Osteocyte (in vitro differentiated cells): Measurements from ENCODE around the gene NEDD1. TPM values are rescaled to one million over a fixed set of nuclear protein-coding genes. Genes with fewer than 3 reads are reported as not detected.

Source experiments
- DNase-seq: peaks from one replicate; pipeline ENCODE4 v3.0.0; 2021; ENCODE audit warnings: mixed read lengths; ENCODE audit not compliant: unreplicated experiment; ENCODE audit errors: extremely low spot score
- H3K27ac Mint-ChIP-seq: one replicate; pipeline ENCODE4 v1.8.0; 2021; ENCODE audit warnings: mild to moderate bottlenecking, mixed read lengths; ENCODE audit not compliant: unreplicated experiment
- H3K27me3 Mint-ChIP-seq: one replicate; pipeline ENCODE4 v1.8.0; 2021; ENCODE audit warnings: mixed read lengths; ENCODE audit not compliant: unreplicated experiment
- H3K36me3 Mint-ChIP-seq: one replicate; pipeline ENCODE4 v1.8.0; 2021; ENCODE audit warnings: mixed read lengths; ENCODE audit not compliant: unreplicated experiment
- H3K4me1 Mint-ChIP-seq: one replicate; pipeline ENCODE4 v1.8.0; 2021; ENCODE audit warnings: mixed read lengths; ENCODE audit not compliant: unreplicated experiment
- H3K4me3 Mint-ChIP-seq: one replicate; pipeline ENCODE4 v1.8.0; 2021; ENCODE audit warnings: mild to moderate bottlenecking, moderate library complexity, mixed read lengths; ENCODE audit not compliant: unreplicated experiment
- H3K9me3 Mint-ChIP-seq: one replicate; pipeline ENCODE4 v1.8.0; 2021; ENCODE audit warnings: mixed read lengths; ENCODE audit not compliant: unreplicated experiment
- CTCF ChIP-seq: fragments of 200-600 bp; sonication (generic); IDR thresholded peaks from 2 replicates; pipeline ENCODE4 v1.5.0; 2021; ENCODE audit warnings: antibody characterized with exemption, mild to moderate bottlenecking, moderate library complexity
- total RNA-seq: library from RNA; stranded (reverse); gene quantifications from 2 replicates; pipeline ENCODE4 v1.2.1, GENCODE V29; 2021

NEDD1 gene
- total RNA-seq, 1 donor from 2014 or later, result 18.7 TPM

GRCh38 chr12:96882862-96883261, 24.2 kb upstream of the NEDD1 start:
- Mint-ChIP-seq H3K9me3 (no peaks in the 10 kb centered on the region), H3K4me3 (no peak overlapping the region), H3K27me3 (no peaks in the 10 kb centered on the region), H3K4me1 (no peaks in the 10 kb centered on the region), H3K36me3 (no peaks in the 10 kb centered on the region), H3K27ac (no peak overlapping the region)
- no peak for DNase-seq
- no peak for TF ChIP-seq CTCF

DNA sequence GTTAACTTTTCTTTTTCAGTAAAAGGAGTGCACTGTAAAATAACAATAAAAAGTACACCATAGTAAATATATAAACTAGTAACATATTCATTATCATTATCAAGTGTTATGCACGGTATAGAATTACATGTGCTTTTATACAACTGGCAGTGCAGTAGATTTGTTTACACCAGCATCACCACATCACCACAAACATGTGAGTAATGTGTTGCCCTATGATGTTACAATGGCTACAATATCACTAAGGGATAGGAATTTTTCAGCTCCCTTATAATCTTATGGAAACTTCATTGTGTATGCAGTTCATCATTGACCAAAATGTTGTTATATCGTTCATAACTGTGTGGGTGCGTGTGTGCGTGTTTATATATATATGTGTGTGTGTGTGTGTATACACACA, 23.5 kb upstream of the NEDD1 start:
- no peak for TF ChIP-seq CTCF
- no peak for DNase-seq
- Mint-ChIP-seq H3K4me3 (no peak overlapping the region), H3K27me3 (no peaks in the 10 kb centered on the region), H3K36me3 (no peaks in the 10 kb centered on the region), H3K4me1 (no peaks in the 10 kb centered on the region), H3K27ac (no peak overlapping the region), H3K9me3 (no peaks in the 10 kb centered on the region)

GRCh38 chr12:96886998-96887677, 19.9 kb upstream of the NEDD1 start:
- Mint-ChIP-seq H3K4me1 (no peaks in the 10 kb centered on the region), H3K4me3 (no peak overlapping the region), H3K27ac (no peak overlapping the region), H3K36me3 (no peaks in the 10 kb centered on the region), H3K27me3 (peaks cover 11% of the 10 kb centered on the region), H3K9me3 (no peaks in the 10 kb centered on the region)
- DNase-seq, result no peak
- no peak for TF ChIP-seq CTCF

DNA sequence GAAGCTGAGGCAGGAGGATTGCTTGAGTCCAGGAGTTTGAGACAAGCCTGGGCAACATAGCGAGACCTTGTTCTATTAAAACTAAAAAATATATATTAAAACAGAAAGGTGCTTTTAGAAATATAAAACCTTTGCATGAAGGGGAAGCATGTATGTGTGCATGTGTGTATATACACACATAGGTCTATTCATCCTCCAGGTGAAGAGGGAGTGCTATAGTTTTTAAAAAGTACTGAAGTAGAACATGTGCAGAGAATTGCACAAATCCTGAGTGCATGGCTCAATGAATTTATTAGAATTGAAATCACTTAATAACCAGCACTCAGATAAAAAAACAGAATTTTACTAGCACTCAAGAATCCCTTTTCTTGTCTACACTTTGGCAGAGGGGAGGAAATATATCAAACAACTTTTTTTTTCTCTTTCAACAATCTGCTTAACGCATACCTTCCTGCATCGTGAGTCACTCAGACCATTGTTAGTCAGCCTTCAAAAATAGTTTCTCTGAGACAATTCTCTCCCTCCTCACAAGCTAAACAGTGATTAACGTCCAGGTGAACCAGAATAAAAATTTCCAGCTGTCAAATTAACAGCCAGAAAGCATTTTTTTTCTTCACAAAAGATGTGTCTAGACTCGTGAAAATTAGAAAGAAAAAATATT, 17.7 kb upstream of the NEDD1 start:
- Mint-ChIP-seq H3K27ac (no peak overlapping the region), H3K9me3 (no peaks in the 10 kb centered on the region), H3K27me3 (peaks cover 21% of the 10 kb centered on the region), H3K4me1 (no peaks in the 10 kb centered on the region), H3K4me3 (no peak overlapping the region), H3K36me3 (no peaks in the 10 kb centered on the region)
- TF ChIP-seq CTCF, result no peak
- no peak for DNase-seq

- no peaks in the 10 kb centered on the region for H3K4me1 Mint-ChIP-seq
- no peaks in the 10 kb centered on the region for H3K9me3 Mint-ChIP-seq
- H3K36me3 Mint-ChIP-seq, result no peaks in the 10 kb centered on the region
- no peak overlapping the region for H3K4me3 Mint-ChIP-seq
- H3K27me3 Mint-ChIP-seq, result peaks cover 22% of the 10 kb centered on the region
- TF ChIP-seq CTCF, result no peak
- no peak for DNase-seq
- no peak overlapping the region for H3K27ac Mint-ChIP-seq
These were observed 16.7 kb upstream of the NEDD1 start for GRCh38 chr12:96890331-96890730.
